Measurements from ENCODE around the gene RAC3. TPM values are rescaled to one million over a fixed set of nuclear protein-coding genes. Genes with fewer than 3 reads are reported as not detected.
A peak's percentile ranks its signal among the peaks of the same experiment; 100 is the strongest.

Gene RAC3
- total RNA-seq, 4 donors from 2014 or later = 1.8 to 2.5 (median 2.2) TPM

- DNase-seq (ENCODE audit: extremely low spot score) = no peak
- peak overlapping the region in 1 of 4 donors; percentile 83 for H3K27ac ChIP-seq (replicated peaks in 1 of 4)
- peak overlapping the region; percentile 83 to 96 (median 86) for H3K4me3 ChIP-seq
- WGBS = 37% methylated on average over 20 of the region's 25 CpGs
- H3K36me3 ChIP-seq = peaks cover 3 to 31% (median 18%) of the 10 kb centered on the region in 4 donors
- TF ChIP-seq POLR2AphosphoS5 (IDR thresholded peaks at IDR 0.05) (no peak), CTCF (IDR thresholded peaks at IDR 0.05) (peak; percentile 53 to 75 (median 70)), POLR2A (IDR thresholded peaks at IDR 0.05; ENCODE audit: low read depth) (no peak), EP300 (IDR thresholded peaks at IDR 0.05) (no peak)
- peaks cover 26 to 50% (median 38%) of the 10 kb centered on the region in 4 donors for H3K4me1 ChIP-seq
- no peaks in the 10 kb centered on the region for H3K9me3 ChIP-seq
- no peaks in the 10 kb centered on the region for H3K27me3 ChIP-seq
- intact Hi-C loops (cut with DNase I) = loop anchor here (1.0 kb wide), 1 partner anchor 62 kb away; no protein-coding TSS in a partner anchor
These were observed 10.2 kb upstream of the RAC3 start for GRCh38 chr17:82021107-82021899.

GRCh38 chr17:82021900-82022309 is 9.6 kb upstream of the RAC3 start:
- Histone ChIP-seq H3K27me3 (no peaks in the 10 kb centered on the region), H3K4me3 (peak overlapping the region; percentile 83 to 96 (median 86)), H3K9me3 (no peaks in the 10 kb centered on the region), H3K36me3 (peaks cover 3 to 34% (median 19%) of the 10 kb centered on the region in 4 donors), H3K27ac (replicated peaks in 1 of 4) (peak overlapping the region; percentile 64 to 83 (median 75)), H3K4me1 (peaks cover 26 to 50% (median 38%) of the 10 kb centered on the region in 4 donors)
- intact Hi-C loops (cut with DNase I) = loop anchor here (1.0 kb wide), 1 partner anchor 63 kb away; no protein-coding TSS in a partner anchor
- WGBS = 0% methylated on average over 1 of the region's 10 CpGs
- TF ChIP-seq POLR2AphosphoS5 (IDR thresholded peaks at IDR 0.05) = no peak
- TF ChIP-seq CTCF (IDR thresholded peaks at IDR 0.05) = no peak
- no peak for TF ChIP-seq EP300 (IDR thresholded peaks at IDR 0.05)
- TF ChIP-seq POLR2A (IDR thresholded peaks at IDR 0.05; ENCODE audit: low read depth) = no peak
- DNase-seq (ENCODE audit: extremely low spot score) = no peak

GRCh38 chr17:82022310-82022980 is 9.0 kb upstream of the RAC3 start, which contains the start of gene CENPX:
TSS of gene CENPX (minus strand) at chr17:82022878. CDS start at chr17:82022861, 17 bp downstream.
- intact Hi-C loops (cut with DNase I) = no loop called here
- H3K27ac ChIP-seq (replicated peaks in 1 of 4) = peak within 1 kb of the TSS; percentile 64 to 83 (median 75)
- WGBS = 0% methylated on average over 20 of the region's 64 CpGs

GRCh38 chr17:82022981-82023446 is 8.5 kb upstream of the RAC3 start, which contains the start of gene LRRC45:
TSS of gene LRRC45 (plus strand) at chr17:82023305. CDS start at chr17:82023644, 339 bp downstream.
- DNase-seq (ENCODE audit: extremely low spot score) = peak; percentile 100
- Histone ChIP-seq H3K36me3 (peaks cover 0 to 35% (median 19%) of the 10 kb centered on the region in 4 donors), H3K27ac (replicated peaks in 1 of 4) (peak within 1 kb of the TSS; percentile 64 to 83 (median 75)), H3K9me3 (no peaks in the 10 kb centered on the region), H3K4me1 (peaks cover 26 to 50% (median 38%) of the 10 kb centered on the region in 4 donors), H3K27me3 (no peaks in the 10 kb centered on the region), H3K4me3 (peak within 1 kb of the TSS; percentile 83 to 96 (median 86))
- TF ChIP-seq CTCF (IDR thresholded peaks at IDR 0.05) (peak in 1 of 3 experiments; percentile 39), EP300 (IDR thresholded peaks at IDR 0.05) (no peak), POLR2AphosphoS5 (IDR thresholded peaks at IDR 0.05) (peak in 1 of 2 donors; percentile 73), POLR2A (IDR thresholded peaks at IDR 0.05; ENCODE audit: low read depth) (no peak)
- intact Hi-C loops (cut with DNase I) = no loop called here
- WGBS = 0% methylated on average over 16 of the region's 42 CpGs

More at GRCh38 chr17:82022310-82022980, 9.0 kb upstream of the RAC3 start, which contains the start of gene CENPX:
- Histone ChIP-seq H3K4me1 (peaks cover 26 to 50% (median 38%) of the 10 kb centered on the region in 4 donors), H3K9me3 (no peaks in the 10 kb centered on the region), H3K4me3 (peak within 1 kb of the TSS; percentile 83 to 96 (median 86)), H3K36me3 (peaks cover 3 to 35% (median 21%) of the 10 kb centered on the region in 4 donors), H3K27me3 (no peaks in the 10 kb centered on the region)
- no peak for DNase-seq (ENCODE audit: extremely low spot score)
- TF ChIP-seq POLR2AphosphoS5 (IDR thresholded peaks at IDR 0.05) (peak in 1 of 2 donors; percentile 85), EP300 (IDR thresholded peaks at IDR 0.05) (no peak), POLR2A (IDR thresholded peaks at IDR 0.05; ENCODE audit: low read depth) (peak; percentile 17), CTCF (IDR thresholded peaks at IDR 0.05) (no peak)

All from esophagus muscularis mucosa (tissue), 4 donors.